CD4-positive, alpha-beta T cell (primary cell): ENCODE results near the gene ZCCHC7. TPM values are rescaled to one million over a fixed set of nuclear protein-coding genes. Genes with fewer than 3 reads are reported as not detected.

Source experiments
- ATAC-seq: fragments of 200-7000 bp; cut with Tn5 transposase; one replicate; pipeline ENCODE4 v1.10.0; 2022; ENCODE audit warnings: mild to moderate bottlenecking; ENCODE audit not compliant: poor library complexity
- CTCF ChIA-PET: fragments of 350-600 bp; sonication (Branson Sonifier 250); formaldehyde crosslinking; loops from one replicate; lab custom pipeline; 2021; ENCODE audit warnings: antibody characterized with exemption, inconsistent platforms; lab: Charles Lee
- POLR2A ChIA-PET: fragments of 350-600 bp; sonication (Branson Sonifier 250); formaldehyde crosslinking; loops from one replicate; lab custom pipeline; 2021; ENCODE audit warnings: antibody characterized with exemption, inconsistent platforms; lab: Charles Lee
- DNase-seq, 14 experiments: peaks; one replicate each; pipeline ENCODE4 v3.0.0-alpha.2; 2013 to 2020; ENCODE audit warnings: mixed read lengths in 2 of 14
- H3K27ac ChIP-seq, 2 donors: one replicate each; pipeline versions ENCODE4 v1.5.1 to v1.7.0; 2013; ENCODE audit warnings: low read length in 2 of 2, low read depth in 1 of 2, mild to moderate bottlenecking in 1 of 2
- H3K27me3 ChIP-seq, 2 experiments: 1 replicate in 1 of 2; 2 replicates in 1 of 2; pipeline versions ENCODE4 v1.6.1 to v1.7.0; 2013; ENCODE audit warnings: low read length in 2 of 2, control low read depth in 1 of 2, mild to moderate bottlenecking in 1 of 2, moderate library complexity in 1 of 2; ENCODE audit not compliant: insufficient read depth in 2 of 2, control insufficient read depth in 1 of 2
- H3K36me3 ChIP-seq: one replicate; pipeline ENCODE4 v1.6.1; 2013; ENCODE audit warnings: low read length, control low read depth; ENCODE audit not compliant: insufficient read depth
- H3K4me1 ChIP-seq: one replicate; pipeline ENCODE4 v1.6.1; 2013; ENCODE audit warnings: low read length, control low read depth; ENCODE audit not compliant: insufficient read depth
- H3K4me3 ChIP-seq: one replicate; pipeline ENCODE4 v1.5.1; 2013; ENCODE audit warnings: mild to moderate bottlenecking, low read length, moderate library complexity
- H3K9me3 ChIP-seq, 2 experiments: 1 replicate in 1 of 2; 2 replicates in 1 of 2; pipeline versions ENCODE4 v1.6.1 to v1.7.0; 2013; ENCODE audit warnings: low read length in 2 of 2, mild to moderate bottlenecking in 2 of 2, control low read depth in 1 of 2, moderate library complexity in 1 of 2; ENCODE audit not compliant: control insufficient read depth in 1 of 2, insufficient read depth in 1 of 2
- H3K27ac Mint-ChIP-seq: one replicate; pipeline ENCODE4 v1.8.0; 2020; ENCODE audit warnings: mixed read lengths
- H3K27me3 Mint-ChIP-seq: one replicate; pipeline ENCODE4 v1.8.0; 2021; ENCODE audit warnings: mixed read lengths
- H3K36me3 Mint-ChIP-seq: one replicate; pipeline ENCODE4 v1.8.0; 2021; ENCODE audit warnings: low read depth, mixed read lengths
- H3K4me1 Mint-ChIP-seq: one replicate; pipeline ENCODE4 v1.8.0; 2021; ENCODE audit warnings: low read depth, mixed read lengths
- H3K4me3 Mint-ChIP-seq: one replicate; pipeline ENCODE4 v1.8.0; 2020; ENCODE audit warnings: mild to moderate bottlenecking, mixed read lengths
- H3K9me3 Mint-ChIP-seq: one replicate; pipeline ENCODE4 v1.8.0; 2020; ENCODE audit warnings: mixed read lengths
- intact Hi-C, 2 experiments: fragments of 100-400 bp; cut with DNase I in 1 of 2; cut with micrococcal nuclease in 1 of 2; formaldehyde crosslinking; loops; one replicate each; pipeline versions ENCODE4 v1.15.1 to v1.9.0; 2023 to 2025; cut with DNase I, micrococcal nuclease
- total RNA-seq, 174 experiments: library from RNA in 2 of 174; stranded (reverse) in 2 of 174; gene quantifications; one replicate each; pipeline ENCODE4 v1.2.3 and lab custom pipeline; 2021 to 2026
- TF ChIP-seq, protein P1 (sequence below): fragments of 200-600 bp; IDR thresholded peaks from one replicate; pipeline ENCODE4 v1.8.0; 2022; ENCODE audit warnings: antibody characterized with exemption, mild to moderate bottlenecking

The ZCCHC7 gene
- total RNA-seq, 2 experiments from 2014 or later, result 40.7 to 41.0 TPM

DNA sequence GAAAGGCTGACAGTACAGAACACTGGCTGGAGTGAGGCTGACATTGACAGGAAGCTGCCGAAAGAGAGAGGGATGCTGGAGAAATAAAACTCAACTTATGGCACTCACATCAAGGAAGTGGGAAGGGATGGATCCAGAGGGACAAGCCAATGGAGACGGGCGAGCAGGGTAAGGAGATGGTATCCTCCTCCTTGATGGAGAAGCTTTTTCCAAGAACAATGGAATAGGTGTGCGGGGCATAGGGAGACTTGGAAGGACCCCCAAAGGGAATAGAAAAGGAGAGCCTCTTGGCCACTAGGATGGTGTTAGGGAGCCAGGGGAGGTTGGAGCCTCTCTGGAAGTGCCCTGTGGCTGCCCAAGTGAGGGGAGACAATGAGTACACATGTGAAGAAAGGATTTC lies 243.8 kb downstream of the ZCCHC7 start:
- Mint-ChIP-seq H3K27ac (no peak overlapping the region), H3K9me3 (no peaks in the 10 kb centered on the region), H3K4me1 (no peaks in the 10 kb centered on the region), H3K27me3 (no peaks in the 10 kb centered on the region), H3K4me3 (no peak overlapping the region), H3K36me3 (peaks cover 18% of the 10 kb centered on the region)
- no peak for ATAC-seq
- Histone ChIP-seq H3K36me3 (no peaks in the 10 kb centered on the region), H3K4me3 (no peak overlapping the region), H3K27ac (no peak overlapping the region), H3K9me3 (no peaks in the 10 kb centered on the region), H3K27me3 (no peaks in the 10 kb centered on the region), H3K4me1 (no peaks in the 10 kb centered on the region)
- DNase-seq, result no peak
- TF ChIP-seq, protein P1, sequence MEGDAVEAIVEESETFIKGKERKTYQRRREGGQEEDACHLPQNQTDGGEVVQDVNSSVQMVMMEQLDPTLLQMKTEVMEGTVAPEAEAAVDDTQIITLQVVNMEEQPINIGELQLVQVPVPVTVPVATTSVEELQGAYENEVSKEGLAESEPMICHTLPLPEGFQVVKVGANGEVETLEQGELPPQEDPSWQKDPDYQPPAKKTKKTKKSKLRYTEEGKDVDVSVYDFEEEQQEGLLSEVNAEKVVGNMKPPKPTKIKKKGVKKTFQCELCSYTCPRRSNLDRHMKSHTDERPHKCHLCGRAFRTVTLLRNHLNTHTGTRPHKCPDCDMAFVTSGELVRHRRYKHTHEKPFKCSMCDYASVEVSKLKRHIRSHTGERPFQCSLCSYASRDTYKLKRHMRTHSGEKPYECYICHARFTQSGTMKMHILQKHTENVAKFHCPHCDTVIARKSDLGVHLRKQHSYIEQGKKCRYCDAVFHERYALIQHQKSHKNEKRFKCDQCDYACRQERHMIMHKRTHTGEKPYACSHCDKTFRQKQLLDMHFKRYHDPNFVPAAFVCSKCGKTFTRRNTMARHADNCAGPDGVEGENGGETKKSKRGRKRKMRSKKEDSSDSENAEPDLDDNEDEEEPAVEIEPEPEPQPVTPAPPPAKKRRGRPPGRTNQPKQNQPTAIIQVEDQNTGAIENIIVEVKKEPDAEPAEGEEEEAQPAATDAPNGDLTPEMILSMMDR, result no peak
- POLR2A ChIA-PET, result no interaction called here
- intact Hi-C loops, result loop anchor here (10.0 kb wide), 2 partner anchors 369 to 489 kb away; no protein-coding TSS in a partner anchor
- CTCF ChIA-PET, result no interaction called here

DNA sequence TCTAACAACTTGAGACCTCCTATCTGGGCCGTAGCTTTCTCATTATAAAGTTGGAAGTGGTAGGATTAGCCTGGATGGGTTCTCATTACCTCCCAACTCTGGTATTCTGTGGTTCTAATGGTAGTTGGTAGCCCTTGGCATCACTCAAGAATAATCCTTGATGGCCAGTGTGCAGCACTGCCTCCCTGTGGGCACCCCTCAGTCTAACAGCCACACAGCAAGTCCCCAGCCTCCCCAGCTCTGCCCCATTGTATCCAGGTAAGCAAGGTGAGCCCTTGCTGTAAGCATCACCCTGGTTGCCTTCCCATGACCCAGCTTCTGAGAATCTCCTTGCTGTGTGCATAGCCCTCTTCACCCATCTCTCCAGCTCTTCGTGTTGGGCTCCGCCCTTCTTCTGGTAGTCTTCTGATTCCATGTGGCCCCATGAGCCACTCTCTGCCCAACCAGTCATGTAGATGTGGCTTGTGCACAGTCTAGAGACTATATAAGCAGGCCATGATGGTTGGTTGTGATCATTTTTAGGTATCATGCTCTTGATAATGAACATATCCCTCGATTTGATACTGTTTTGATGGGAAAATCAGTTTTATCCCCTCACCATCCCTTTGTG lies 244.5 kb downstream of the ZCCHC7 start:
- H3K27ac ChIP-seq, result no peak overlapping the region
- no peaks in the 10 kb centered on the region for H3K4me1 ChIP-seq
- Mint-ChIP-seq H3K4me3 (no peak overlapping the region), H3K9me3 (no peaks in the 10 kb centered on the region), H3K36me3 (peaks cover 11% of the 10 kb centered on the region), H3K27me3 (no peaks in the 10 kb centered on the region), H3K27ac (no peak overlapping the region), H3K4me1 (no peaks in the 10 kb centered on the region)
- H3K27me3 ChIP-seq, result no peaks in the 10 kb centered on the region
- H3K36me3 ChIP-seq, result no peaks in the 10 kb centered on the region
- ATAC-seq, result no peak
- ChIA-PET CTCF (no interaction called here), POLR2A (no interaction called here)
- peak in 4 of 14 experiments; percentile 9 to 26 (median 22) for DNase-seq
- TF ChIP-seq, protein P1, result no peak
- no peak overlapping the region for H3K4me3 ChIP-seq
- H3K9me3 ChIP-seq, result peaks cover 0 to 3% of the 10 kb centered on the region in 2 experiments
- intact Hi-C loops, result loop anchor here (10.0 kb wide), 2 partner anchors 370 to 490 kb away; no protein-coding TSS in a partner anchor

DNA sequence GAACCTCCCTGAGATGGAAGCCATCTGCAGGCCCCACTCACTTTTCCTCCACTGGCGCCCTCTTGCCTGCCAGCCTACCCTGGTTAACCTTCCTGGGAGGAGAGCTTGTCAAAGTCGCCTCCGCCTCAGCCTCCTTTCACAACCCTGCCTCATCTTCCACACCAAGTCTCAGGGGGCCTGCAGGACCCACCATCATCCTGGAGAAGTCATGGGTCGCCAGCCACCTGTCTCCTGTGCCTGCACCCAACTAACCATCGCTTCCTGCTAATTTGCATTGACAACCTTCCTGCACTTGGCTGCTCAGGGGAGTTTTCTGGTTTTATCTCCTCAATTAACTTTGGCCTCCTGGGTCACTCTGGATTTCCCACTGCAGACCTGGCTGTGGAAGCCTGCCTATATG lies 249.3 kb downstream of the ZCCHC7 start:
- no peaks in the 10 kb centered on the region for H3K4me1 ChIP-seq
- intact Hi-C loops, result loop anchor here (10.0 kb wide), 2 partner anchors 375 to 495 kb away; no protein-coding TSS in a partner anchor
- H3K36me3 Mint-ChIP-seq, result no peaks in the 10 kb centered on the region
- no peak overlapping the region for H3K27ac Mint-ChIP-seq
- DNase-seq (no peak), ATAC-seq (no peak)
- H3K9me3 Mint-ChIP-seq, result no peaks in the 10 kb centered on the region
- CTCF ChIA-PET, result no interaction called here
- H3K4me3 ChIP-seq, result no peak overlapping the region
- H3K9me3 ChIP-seq, result peaks cover 0 to 3% of the 10 kb centered on the region in 2 experiments
- H3K36me3 ChIP-seq, result no peaks in the 10 kb centered on the region
- TF ChIP-seq, protein P1, result no peak
- no peak overlapping the region for H3K27ac ChIP-seq
- no peaks in the 10 kb centered on the region for H3K4me1 Mint-ChIP-seq
- POLR2A ChIA-PET, result no interaction called here
- H3K27me3 Mint-ChIP-seq, result peaks cover 8% of the 10 kb centered on the region
- H3K4me3 Mint-ChIP-seq, result no peak overlapping the region
- H3K27me3 ChIP-seq, result peaks cover 0 to 2% of the 10 kb centered on the region in 2 experiments
